Fibroblast of villous mesenchyme (primary cell): Measurements from ENCODE around the gene EFNA2. TPM values are rescaled to one million over a fixed set of nuclear protein-coding genes. Genes with fewer than 3 reads are reported as not detected.

ENCODE experiments used
- DNase-seq: peaks from one replicate; pipeline ENCODE4 v3.0.0-alpha.2; 2010; ENCODE audit warnings: low read depth
- H3K4me3 ChIP-seq: 2 replicates; pipeline ENCODE4 v1.5.1; 2011; ENCODE audit warnings: low read depth, mild to moderate bottlenecking, low read length
- total RNA-seq: library from RNA; depleted of rRNA; stranded (reverse); fragments of >200 nt; gene quantifications from 2 replicates; pipeline ENCODE4 v1.2.3, GENCODE V29; 2012
- TF ChIP-seq, protein P1 (sequence below): IDR thresholded peaks from 2 replicates; pipeline ENCODE4 v1.5.1; 2012; ENCODE audit warnings: low read depth, mild to moderate bottlenecking, low read length; ENCODE audit not compliant: insufficient read depth

Gene EFNA2
- total RNA-seq, 1 donor = not detected

- TF ChIP-seq, protein P1, sequence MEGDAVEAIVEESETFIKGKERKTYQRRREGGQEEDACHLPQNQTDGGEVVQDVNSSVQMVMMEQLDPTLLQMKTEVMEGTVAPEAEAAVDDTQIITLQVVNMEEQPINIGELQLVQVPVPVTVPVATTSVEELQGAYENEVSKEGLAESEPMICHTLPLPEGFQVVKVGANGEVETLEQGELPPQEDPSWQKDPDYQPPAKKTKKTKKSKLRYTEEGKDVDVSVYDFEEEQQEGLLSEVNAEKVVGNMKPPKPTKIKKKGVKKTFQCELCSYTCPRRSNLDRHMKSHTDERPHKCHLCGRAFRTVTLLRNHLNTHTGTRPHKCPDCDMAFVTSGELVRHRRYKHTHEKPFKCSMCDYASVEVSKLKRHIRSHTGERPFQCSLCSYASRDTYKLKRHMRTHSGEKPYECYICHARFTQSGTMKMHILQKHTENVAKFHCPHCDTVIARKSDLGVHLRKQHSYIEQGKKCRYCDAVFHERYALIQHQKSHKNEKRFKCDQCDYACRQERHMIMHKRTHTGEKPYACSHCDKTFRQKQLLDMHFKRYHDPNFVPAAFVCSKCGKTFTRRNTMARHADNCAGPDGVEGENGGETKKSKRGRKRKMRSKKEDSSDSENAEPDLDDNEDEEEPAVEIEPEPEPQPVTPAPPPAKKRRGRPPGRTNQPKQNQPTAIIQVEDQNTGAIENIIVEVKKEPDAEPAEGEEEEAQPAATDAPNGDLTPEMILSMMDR = no peak
- DNase-seq = no peak
Measured at GRCh38 chr19:1249990-1250436, 35.7 kb upstream of the EFNA2 start.

GRCh38 chr19:1250437-1251260 is 35.0 kb upstream of the EFNA2 start:
- DNase-seq = peak; percentile 82
- TF ChIP-seq, protein P1 = no peak
- peak overlapping the region; percentile 87 for H3K4me3 ChIP-seq

More at GRCh38 chr19:1249990-1250436, 35.7 kb upstream of the EFNA2 start:
- H3K4me3 ChIP-seq = peak overlapping the region; percentile 87

- DNase-seq = peak; percentile 80
- H3K4me3 ChIP-seq = peak overlapping the region; percentile 87
- TF ChIP-seq, protein P1 = no peak
Measured at GRCh38 chr19:1251330-1252220, 34.1 kb upstream of the EFNA2 start.

GRCh38 chr19:1252221-1252820 is 33.4 kb upstream of the EFNA2 start:
- H3K4me3 ChIP-seq = peak overlapping the region; percentile 87
- TF ChIP-seq, protein P1 = no peak
- peak; percentile 91 for DNase-seq

GRCh38 chr19:1252821-1253513 is 32.7 kb upstream of the EFNA2 start:
- TF ChIP-seq, protein P1 = no peak
- DNase-seq = peak; percentile 99

DNA sequence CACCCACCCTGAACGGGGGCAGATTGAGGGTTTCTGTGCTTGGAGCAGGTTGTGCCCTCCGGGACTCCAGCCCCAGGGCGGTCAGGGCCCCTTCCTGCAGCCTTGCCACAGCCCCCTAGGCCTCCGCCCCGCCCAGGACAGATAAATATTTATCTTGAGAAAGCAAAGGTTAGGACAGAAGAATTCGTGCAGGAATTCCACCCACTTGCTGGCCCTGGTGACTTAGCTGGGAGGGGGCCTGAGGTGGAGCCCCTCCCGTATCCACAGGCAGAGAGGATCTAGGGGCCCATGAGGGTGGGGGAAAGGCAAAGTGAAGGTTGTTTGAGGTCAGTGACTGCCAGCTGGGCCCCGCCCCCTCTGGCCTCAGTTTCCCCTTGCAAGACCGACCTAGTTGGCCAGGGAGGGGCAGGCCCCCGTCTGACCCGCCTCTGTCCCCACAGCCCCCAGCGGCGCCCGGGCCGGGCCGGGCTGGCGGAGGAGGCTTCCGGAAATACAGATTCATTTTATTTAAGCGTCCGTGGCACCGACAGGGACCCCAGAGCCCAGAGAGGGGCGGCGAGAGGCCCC is 32.1 kb upstream of the EFNA2 start:
- H3K4me3 ChIP-seq = peak overlapping the region; percentile 87
- DNase-seq = no peak
- TF ChIP-seq, protein P1 = no peak

More at GRCh38 chr19:1252821-1253513, 32.7 kb upstream of the EFNA2 start:
- peak overlapping the region; percentile 87 for H3K4me3 ChIP-seq
